ENCODE measurements around the gene SNN. TPM values are rescaled to one million over a fixed set of nuclear protein-coding genes. Genes with fewer than 3 reads are reported as not detected.

SNN gene
- total RNA-seq, 1 experiment from 2014 or later, result 12.6 TPM

DNA sequence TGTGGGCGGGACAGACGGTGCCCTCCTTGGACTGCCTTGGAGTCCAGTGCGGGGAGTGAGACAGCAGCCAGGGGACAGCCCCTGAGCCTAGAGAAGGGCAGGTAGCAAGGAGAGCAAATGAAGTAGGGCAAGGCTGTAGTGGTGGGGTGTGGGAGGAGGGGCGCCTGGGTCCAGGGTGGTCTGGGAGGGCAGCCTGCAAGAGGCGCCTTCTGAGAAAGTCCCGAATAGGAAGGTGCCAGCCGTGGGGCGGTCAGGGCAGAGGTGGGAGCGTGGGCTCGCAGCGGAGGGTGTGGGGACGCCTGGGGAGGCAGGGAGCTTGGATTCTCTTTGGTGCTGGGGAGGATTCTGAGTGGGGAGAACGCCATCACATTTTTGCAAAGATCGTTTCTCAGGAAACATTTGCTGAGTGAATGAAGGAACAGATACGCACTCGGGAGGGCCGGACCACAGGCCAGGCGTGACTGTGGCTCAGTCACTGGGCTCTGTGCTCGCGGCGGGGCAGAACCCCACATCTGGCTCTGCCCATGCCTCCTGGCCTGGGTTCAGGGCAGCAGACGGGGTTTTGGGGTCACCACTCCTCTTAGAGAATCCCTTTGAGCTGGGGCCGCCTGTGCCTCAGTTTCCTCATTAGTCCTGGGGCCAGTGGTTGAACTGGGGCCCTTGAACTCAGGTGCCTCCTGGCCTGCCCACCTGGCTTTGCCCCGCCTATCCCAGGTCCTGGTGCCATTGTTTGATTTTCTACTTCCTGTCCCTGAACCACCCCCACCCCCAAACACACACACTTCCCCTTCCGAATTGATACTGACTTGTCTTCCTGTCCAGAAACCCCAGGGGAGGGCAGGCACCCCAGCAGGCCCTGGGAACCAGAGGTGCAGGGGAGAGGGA lies 4.2 kb downstream of the SNN start:
- no peaks in the 10 kb centered on the region for H3K9me2 ChIP-seq (ENCODE audit: insufficient read depth)
- TF ChIP-seq, protein P1, sequence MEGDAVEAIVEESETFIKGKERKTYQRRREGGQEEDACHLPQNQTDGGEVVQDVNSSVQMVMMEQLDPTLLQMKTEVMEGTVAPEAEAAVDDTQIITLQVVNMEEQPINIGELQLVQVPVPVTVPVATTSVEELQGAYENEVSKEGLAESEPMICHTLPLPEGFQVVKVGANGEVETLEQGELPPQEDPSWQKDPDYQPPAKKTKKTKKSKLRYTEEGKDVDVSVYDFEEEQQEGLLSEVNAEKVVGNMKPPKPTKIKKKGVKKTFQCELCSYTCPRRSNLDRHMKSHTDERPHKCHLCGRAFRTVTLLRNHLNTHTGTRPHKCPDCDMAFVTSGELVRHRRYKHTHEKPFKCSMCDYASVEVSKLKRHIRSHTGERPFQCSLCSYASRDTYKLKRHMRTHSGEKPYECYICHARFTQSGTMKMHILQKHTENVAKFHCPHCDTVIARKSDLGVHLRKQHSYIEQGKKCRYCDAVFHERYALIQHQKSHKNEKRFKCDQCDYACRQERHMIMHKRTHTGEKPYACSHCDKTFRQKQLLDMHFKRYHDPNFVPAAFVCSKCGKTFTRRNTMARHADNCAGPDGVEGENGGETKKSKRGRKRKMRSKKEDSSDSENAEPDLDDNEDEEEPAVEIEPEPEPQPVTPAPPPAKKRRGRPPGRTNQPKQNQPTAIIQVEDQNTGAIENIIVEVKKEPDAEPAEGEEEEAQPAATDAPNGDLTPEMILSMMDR (conservative IDR thresholded peaks at IDR 0.05), result no peak
- no peak for TF ChIP-seq EZH2 (IDR thresholded peaks at IDR 0.05; ENCODE audit: low read depth)
- CTCF ChIA-PET, result no interaction called here
- no peak overlapping the region for H3K4me3 ChIP-seq
- H3K79me2 ChIP-seq (ENCODE audit: low read depth), result no peaks in the 10 kb centered on the region
- POLR2A ChIA-PET (ENCODE audit: unreplicated experiment), result no interaction called here
- H3K9me3 ChIP-seq (ENCODE audit: insufficient read depth, low read depth), result no peaks in the 10 kb centered on the region
- no TSS peak for BruUV-seq (replicated peaks)
- intact Hi-C loops (cut with micrococcal nuclease; ENCODE audit: unreplicated experiment), result loop anchor here (10.0 kb wide), 1 partner anchor 268 kb away; no protein-coding TSS in a partner anchor
- no peak for DNase-seq
- H3K27ac ChIP-seq, result no peak overlapping the region
- H3K4me1 ChIP-seq (replicated peaks; ENCODE audit: insufficient read depth), result no peaks in the 10 kb centered on the region
- no peaks in the 10 kb centered on the region for H3K27me3 ChIP-seq (ENCODE audit: insufficient read depth, low read depth)
- no peaks in the 10 kb centered on the region for H3K36me3 ChIP-seq (ENCODE audit: low read depth)
- no peaks in the 10 kb centered on the region for H4K20me1 ChIP-seq (ENCODE audit: insufficient read depth)
- H3K4me2 ChIP-seq, result no peak overlapping the region
- H2AFZ ChIP-seq, result no peak overlapping the region
- H3F3A ChIP-seq (ENCODE audit: insufficient read depth, low read depth), result peaks cover 5% of the 10 kb centered on the region; the same call in 1 of the 2 replicates

DNA sequence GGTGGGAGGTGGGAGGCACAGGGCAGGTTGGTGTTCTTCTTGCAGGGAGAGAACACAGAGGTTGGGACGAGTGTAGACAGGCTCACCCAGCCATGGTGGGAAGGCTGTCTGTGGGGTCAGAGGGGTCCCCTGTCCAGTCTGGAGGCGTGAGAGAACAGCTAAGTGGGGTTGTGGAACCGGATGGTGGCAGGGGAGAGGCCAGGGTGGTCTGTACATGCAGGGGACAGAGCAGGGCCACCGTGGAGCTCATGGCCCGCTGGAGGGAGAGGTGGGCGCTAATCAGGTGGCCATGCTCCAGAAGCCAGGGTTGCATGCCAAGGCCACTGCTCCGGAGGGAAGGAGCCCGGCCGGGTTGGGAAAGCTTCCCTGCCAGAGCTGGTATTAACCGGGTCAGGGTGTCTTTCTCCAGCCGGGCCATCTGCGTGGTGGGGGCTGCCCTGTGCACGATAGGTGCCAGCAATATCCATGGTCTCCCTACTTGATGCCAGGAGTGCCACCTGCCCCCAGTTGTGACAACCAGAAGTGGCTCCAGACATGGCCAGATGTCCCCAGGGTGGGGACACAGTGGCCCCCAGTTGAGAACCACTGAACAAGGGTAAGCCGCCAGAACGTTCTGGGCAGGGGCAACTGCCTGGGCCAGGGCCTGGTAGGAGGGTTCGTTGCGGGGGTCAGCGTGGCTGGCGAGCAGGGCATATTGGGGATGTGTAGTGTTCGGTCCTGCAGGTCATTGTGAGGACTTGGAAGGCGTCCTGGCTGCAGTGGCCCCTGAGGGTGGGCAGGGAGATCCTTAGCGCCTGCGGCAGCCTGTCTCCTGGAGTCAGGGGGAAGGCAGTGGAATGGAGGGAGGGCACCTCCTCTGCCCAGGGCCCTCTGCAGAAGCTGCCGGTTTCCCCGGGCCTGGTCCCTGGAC lies 5.1 kb downstream of the SNN start:
- H3K27me3 ChIP-seq (ENCODE audit: insufficient read depth, low read depth), result no peaks in the 10 kb centered on the region
- ChIA-PET POLR2A (ENCODE audit: unreplicated experiment) (interaction anchor here (0.6 kb wide), 1 partner anchor 194 kb away, joined by 3 read pairs; no protein-coding TSS in a partner anchor), CTCF (no interaction called here)
- H3K79me2 ChIP-seq (ENCODE audit: low read depth), result no peaks in the 10 kb centered on the region
- H3F3A ChIP-seq (ENCODE audit: insufficient read depth, low read depth), result peaks cover 14% of the 10 kb centered on the region; the same call in 1 of the 2 replicates
- BruUV-seq (replicated peaks), result no TSS peak
- H3K27ac ChIP-seq, result no peak overlapping the region
- no peak overlapping the region for H3K4me2 ChIP-seq
- no peaks in the 10 kb centered on the region for H3K9me2 ChIP-seq (ENCODE audit: insufficient read depth)
- H3K4me3 ChIP-seq, result no peak overlapping the region
- H3K9me3 ChIP-seq (ENCODE audit: insufficient read depth, low read depth), result no peaks in the 10 kb centered on the region
- H2AFZ ChIP-seq, result no peak overlapping the region
- no peaks in the 10 kb centered on the region for H4K20me1 ChIP-seq (ENCODE audit: insufficient read depth)
- no peaks in the 10 kb centered on the region for H3K4me1 ChIP-seq (replicated peaks; ENCODE audit: insufficient read depth)
- intact Hi-C loops (cut with micrococcal nuclease; ENCODE audit: unreplicated experiment), result loop anchor here (10.0 kb wide), 1 partner anchor 269 kb away; no protein-coding TSS in a partner anchor
- TF ChIP-seq EZH2 (IDR thresholded peaks at IDR 0.05; ENCODE audit: low read depth), result no peak
- DNase-seq, result no peak
- H3K36me3 ChIP-seq (ENCODE audit: low read depth), result 0 out of 2 replicates have a peak, but pooled peaks cover 2% of the 10 kb centered on the region

DNA sequence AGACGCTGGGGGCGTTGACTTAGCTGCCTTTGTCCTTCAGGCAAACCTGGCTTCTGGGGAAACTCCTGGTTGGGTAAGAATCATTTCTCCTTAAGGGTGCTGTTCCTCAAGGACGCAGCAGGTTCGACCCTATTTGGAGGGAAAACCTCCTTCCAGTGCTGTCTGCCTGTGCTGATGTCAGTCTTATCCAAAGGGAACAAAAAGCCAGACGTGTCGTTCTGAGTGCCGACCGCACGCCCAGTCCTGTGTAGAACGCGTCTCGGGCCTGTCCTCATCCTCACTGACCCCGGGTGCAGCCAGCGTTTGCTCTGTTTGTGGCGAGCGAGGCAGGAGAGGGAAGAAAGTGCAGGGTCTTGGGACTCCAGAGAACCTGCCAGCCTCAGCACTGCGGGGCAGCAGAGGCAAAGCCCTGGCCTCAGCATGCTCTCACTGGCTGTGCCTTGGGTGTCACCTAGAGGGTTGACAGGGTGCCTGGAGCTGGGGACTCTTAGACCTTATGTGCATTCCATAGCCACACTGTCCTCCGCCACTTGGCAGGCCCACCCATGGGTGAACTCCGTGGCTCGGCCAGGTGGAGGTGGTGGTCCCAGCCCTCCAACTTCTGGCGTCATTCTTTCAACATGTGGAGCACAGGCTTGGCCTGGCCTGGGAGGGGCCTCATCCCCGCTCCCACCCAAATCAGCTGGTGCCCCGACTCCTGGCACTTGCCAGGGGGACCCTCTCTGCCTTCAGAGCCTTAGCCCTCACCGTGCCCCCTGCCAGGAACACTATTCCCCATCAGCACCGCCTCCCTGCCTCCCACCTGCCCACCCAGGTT lies 6.0 kb downstream of the SNN start:
- H3K27me3 ChIP-seq (ENCODE audit: insufficient read depth, low read depth), result no peaks in the 10 kb centered on the region
- no peaks in the 10 kb centered on the region for H3K79me2 ChIP-seq (ENCODE audit: low read depth)
- peaks cover 16% of the 10 kb centered on the region; the same call in 1 of the 2 replicates for H3F3A ChIP-seq (ENCODE audit: insufficient read depth, low read depth)
- intact Hi-C loops (cut with micrococcal nuclease; ENCODE audit: unreplicated experiment), result loop anchor here (2.0 to 10.0 kb wide), 2 partner anchors 61 to 269 kb away; no protein-coding TSS in a partner anchor
- H2AFZ ChIP-seq, result no peak overlapping the region
- H3K4me2 ChIP-seq, result no peak overlapping the region
- H3K9me2 ChIP-seq (ENCODE audit: insufficient read depth), result no peaks in the 10 kb centered on the region
- TF ChIP-seq, protein P1 (conservative IDR thresholded peaks at IDR 0.05), result no peak
- no peak for TF ChIP-seq EZH2 (IDR thresholded peaks at IDR 0.05; ENCODE audit: low read depth)
- H3K36me3 ChIP-seq (ENCODE audit: low read depth), result 0 out of 2 replicates have a peak, but pooled peaks cover 4% of the 10 kb centered on the region
- no peaks in the 10 kb centered on the region for H3K4me1 ChIP-seq (replicated peaks; ENCODE audit: insufficient read depth)
- no peaks in the 10 kb centered on the region for H4K20me1 ChIP-seq (ENCODE audit: insufficient read depth)
- no peak overlapping the region for H3K4me3 ChIP-seq
- H3K9me3 ChIP-seq (ENCODE audit: insufficient read depth, low read depth), result no peaks in the 10 kb centered on the region
- ChIA-PET POLR2A (ENCODE audit: unreplicated experiment) (no interaction called here), CTCF (no interaction called here)
- no peak for DNase-seq
- BruUV-seq (replicated peaks), result no TSS peak
- no peak overlapping the region for H3K27ac ChIP-seq
